KBM-7 (cell line): Measurements from ENCODE around the gene PPCDC.
"Not testable (repeated sequence)": the region's sequence is repeated elsewhere in the genome, so short reads cannot be mapped to it uniquely, and the experiment has no call there.

Experiments used
- DNase-seq: peaks from one replicate; pipeline ENCODE4 v3.0.0-alpha.2; 2015
- in situ Hi-C: fragments of 300-500 bp; cut with MboI; formaldehyde crosslinking; loops from 2 replicates; pipeline ENCODE4 v1.14.3; 2020; ENCODE audit warnings: low sequenced_read_pairs, low pct_unique_long_range_greater_than_20kb, mixed read lengths

PPCDC gene

DNA sequence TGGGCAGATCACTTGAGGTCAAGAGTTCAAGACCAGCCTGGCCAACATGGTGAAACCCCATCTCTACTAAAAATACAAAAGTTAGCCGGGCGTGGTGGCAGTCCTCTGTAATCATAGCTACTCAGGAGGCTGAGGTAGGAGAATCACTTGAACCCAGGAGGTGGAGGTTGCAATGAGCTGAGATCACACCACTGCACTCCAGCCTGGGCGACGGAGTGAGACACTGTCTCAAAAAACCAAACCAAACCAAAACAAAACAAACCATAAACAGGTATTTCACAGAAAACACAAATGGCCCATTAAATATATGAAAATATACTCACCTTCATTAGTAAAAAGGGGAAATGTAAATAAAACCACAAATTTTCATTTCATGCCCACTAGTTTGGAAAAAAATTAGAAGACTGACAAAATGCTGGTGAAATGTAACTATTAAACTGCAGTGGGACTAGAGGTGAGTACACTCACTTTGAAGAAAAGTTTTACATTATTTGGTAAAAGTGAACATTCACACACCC lies 71.6 kb downstream of the PPCDC start:
- DNase-seq, in situ Hi-C loops: not testable (repeated sequence)

GRCh38 chr15:75095594-75095993 lies 72.2 kb downstream of the PPCDC start:
- no peak for DNase-seq
- in situ Hi-C loops, result no loop called here

GRCh38 chr15:75097939-75098338 lies 74.5 kb downstream of the PPCDC start:
- no peak for DNase-seq
- in situ Hi-C loops, result no loop called here

GRCh38 chr15:75098404-75098803 lies 75.0 kb downstream of the PPCDC start:
- DNase-seq, result no peak
- in situ Hi-C loops, result no loop called here
